Umbilical cord (tissue), 2 donors: Measurements from ENCODE around the gene NOS1AP. TPM values are rescaled to one million over a fixed set of nuclear protein-coding genes. Genes with fewer than 3 reads are reported as not detected.
"Not testable (repeated sequence)": the region's sequence is repeated elsewhere in the genome, so short reads cannot be mapped to it uniquely, and the experiment has no call there.

Source experiments
- DNase-seq: peaks from one replicate; pipeline ENCODE4 v3.0.0-alpha.2; 2015; ENCODE audit warnings: low spot score
- total RNA-seq: library from RNA; depleted of rRNA; stranded (reverse); fragments of >200 nt; gene quantifications from one replicate; pipeline ENCODE4 v1.2.3, GENCODE V29; 2014; ENCODE audit warnings: low replicate concordance; ENCODE audit not compliant: insufficient read depth

NOS1AP gene
- total RNA-seq, 1 donor from 2014 or later, result 2.9 TPM

GRCh38 chr1:162404550-162405160 is 335.2 kb downstream of the NOS1AP start:
- DNase-seq, result no peak

DNA sequence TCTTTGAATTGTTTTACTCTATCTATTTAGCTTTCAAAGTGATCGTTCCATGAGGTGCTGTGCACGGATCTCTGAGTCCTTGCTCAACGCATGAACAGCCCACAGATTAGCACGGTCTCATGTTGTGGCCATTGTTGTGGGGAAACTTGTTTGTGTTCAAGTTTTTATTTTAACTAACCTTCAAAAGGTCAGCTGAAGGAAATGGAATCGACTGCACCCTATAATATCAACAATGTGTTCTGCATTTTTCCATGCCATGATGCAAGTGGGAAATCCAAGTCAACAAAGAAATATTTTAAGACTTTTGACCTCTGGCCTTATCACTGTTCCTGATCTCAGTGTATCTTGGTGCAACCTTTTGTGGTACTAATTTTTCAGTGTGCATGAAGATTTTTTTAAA is 336.3 kb downstream of the NOS1AP start:
- DNase-seq, result no peak

- no peak for DNase-seq
Measured at GRCh38 chr1:162406811-162407210, 337.3 kb downstream of the NOS1AP start.

GRCh38 chr1:162407539-162407938 is 338.0 kb downstream of the NOS1AP start:
- no peak for DNase-seq

DNA sequence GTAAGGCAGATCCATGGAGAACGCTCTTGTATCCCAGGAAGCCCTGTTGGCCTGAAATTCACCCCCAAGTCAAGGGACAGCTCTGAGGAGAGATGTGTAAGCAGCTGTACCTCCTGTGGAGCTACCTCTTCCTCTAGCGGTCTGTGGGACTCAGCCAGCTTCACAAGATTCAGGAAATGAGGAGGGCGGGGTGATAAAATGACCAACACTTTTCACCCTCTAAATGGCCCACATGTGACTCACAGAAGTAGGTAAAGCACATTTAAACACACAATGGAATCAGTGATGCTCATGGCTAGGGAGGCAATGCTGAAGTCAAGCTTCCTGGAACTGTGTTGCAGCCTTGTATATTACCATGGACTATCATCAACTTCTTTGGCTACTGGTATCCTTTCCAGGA is 342.5 kb downstream of the NOS1AP start, which contains the start of gene SH2D1B:
TSS of gene SH2D1B (minus strand) at position 135 of the 400 bp plus-strand sequence. CDS start at position 15, 120 bp downstream.
- DNase-seq, result no peak

DNA sequence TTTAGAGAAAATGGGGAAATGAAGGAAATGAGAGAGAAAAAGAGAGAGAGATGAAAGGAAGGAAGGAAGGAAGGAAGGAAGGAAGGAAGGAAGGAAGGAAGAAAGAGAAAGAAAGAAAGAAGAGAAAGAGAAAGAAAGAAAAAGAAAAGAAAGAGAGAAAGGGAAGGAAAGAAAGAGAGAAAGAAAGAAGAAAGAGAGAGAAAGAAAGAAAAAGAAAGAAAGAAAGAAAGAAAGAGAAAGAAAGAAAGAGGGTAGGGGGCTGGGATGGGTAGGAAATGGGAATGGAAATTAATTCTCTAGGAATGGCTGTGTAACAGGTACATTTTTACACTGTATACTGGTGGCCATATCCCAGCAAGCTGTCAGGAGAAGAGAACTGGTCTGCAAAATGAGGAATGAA is 346.7 kb downstream of the NOS1AP start:
- DNase-seq, result no peak

DNA sequence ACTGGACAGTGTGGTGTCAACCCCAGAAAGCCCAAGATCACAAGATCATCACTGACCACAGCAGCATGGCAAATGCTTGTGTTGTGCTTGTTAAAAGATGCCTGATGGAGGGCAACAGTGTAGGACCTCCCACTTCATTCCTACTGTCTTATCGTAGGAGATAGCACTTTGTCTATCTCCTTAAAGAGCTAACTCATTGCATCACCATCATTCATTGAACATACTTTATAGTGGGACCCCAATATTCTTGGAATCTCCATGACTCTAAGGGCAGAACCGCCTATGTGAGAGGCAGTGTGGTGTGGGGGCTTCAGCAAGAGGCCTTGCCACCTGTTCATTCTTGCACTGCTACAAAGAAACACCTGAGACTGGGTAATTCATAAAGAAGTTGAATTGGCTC is 347.4 kb downstream of the NOS1AP start:
- DNase-seq, result no peak

- DNase-seq, result no peak
Measured at GRCh38 chr1:162417650-162418049, 348.2 kb downstream of the NOS1AP start.

DNA sequence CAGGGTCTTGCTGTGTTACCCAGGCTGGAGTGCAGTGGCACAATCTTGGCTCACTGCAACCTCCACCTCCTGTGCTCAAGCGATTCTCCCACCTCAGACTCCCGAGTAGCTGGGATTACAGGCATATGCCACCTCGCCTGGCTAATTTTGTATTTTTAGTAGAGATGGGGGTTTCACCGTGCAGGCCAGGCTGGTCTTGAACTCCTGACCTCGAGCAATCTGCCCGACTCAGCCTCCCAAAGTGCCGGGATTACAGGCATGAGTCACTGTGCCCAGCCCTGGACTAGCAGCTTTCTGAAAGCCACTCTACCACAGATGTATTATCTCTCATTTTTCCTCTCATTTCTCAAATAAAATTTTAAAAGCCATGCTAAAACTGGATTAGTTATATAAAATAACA is 349.1 kb downstream of the NOS1AP start:
- not testable (repeated sequence) for DNase-seq

DNA sequence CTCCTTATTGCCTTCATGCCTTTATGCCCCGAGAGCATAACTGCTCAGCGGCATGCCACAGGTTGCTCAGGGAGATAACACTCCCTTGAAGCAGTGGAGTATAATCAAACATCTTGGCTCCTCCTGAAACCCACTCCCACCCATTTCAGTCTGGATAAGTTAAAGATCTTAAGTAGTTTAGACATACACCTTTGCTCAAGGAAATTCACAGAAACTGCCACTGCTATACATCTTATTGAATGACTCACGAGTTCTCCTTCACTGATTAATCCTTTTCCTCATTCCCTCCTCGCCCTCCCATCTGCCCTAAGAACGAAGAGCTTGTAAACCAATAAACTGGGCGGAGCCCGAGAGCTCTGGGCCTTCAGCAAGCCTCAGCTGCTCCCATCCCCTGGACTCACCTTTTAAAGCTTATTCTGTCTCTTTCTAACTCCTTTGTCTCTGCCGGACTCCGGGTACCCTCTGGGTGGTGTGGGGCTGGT is 350.0 kb downstream of the NOS1AP start:
- DNase-seq, result not testable (repeated sequence)

Other genes starting within 250 kb of the NOS1AP start
- 15.4 TPM for gene OLFML2B, start 45.8 kb upstream of the NOS1AP start, total RNA-seq